ENCODE results near the gene BCL10. TPM values are rescaled to one million over a fixed set of nuclear protein-coding genes. Genes with fewer than 3 reads are reported as not detected.

Gene BCL10
- total and polyA plus RNA-seq, 2 of the 8 experiments (the other 6 are each of a cell fraction or from before 2014, with no cell fraction given), result 7.4 to 29.6 TPM

DNA sequence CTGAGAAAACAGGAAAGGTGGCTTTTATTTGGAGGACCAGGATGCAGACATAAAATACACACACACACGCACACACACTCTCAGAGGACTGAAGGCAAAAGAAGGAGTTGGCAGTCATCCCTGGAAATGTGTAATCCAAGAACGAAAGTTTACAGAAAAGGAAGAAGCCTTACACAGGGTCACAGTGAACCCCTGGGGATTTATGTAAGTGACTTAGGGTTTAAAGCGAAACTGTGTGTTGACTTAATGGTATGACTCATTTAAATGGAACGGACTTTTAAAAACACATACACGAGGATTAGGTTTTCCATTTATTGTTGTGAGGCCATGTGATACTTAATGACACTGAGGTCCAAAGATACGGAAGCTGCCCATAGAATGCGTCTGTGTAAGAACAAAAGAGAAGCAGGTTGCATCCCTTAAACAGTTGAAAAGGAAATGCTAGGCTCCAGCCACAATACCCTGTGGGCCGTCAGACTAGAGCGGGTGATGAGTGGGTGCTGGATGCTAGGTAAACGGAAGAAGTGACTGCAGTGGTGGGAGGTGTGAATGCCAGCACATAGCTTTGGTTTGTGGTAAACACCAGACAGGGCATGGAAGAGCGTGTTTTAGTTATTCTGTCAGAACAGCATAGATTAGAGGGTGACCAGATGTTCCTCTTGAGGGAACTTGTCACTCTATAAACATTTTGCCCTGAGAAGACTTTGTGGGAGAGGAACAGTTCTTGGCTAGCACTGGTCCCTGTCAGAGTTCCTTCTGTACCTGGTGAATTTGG is 21.6 kb upstream of the BCL10 start:
- WGBS, 2 experiments (ENCODE audit: extremely low coverage in 1 of 2, insufficient coverage in 1 of 2, insufficient read length in 1 of 2, insufficient replicate concordance in 2 of 2, low coverage in 1 of 2, low lambda C conversion rate in 2 of 2, missing lambda C conversion rate in 1 of 2), result 85% methylated on average over 11 of the region's 11 CpGs; no CpG with 5 or more reads in 1 of the 2 experiments
- Histone ChIP-seq H2AFZ (ENCODE audit: low read length) (no peak overlapping the region), H2BK12ac (ENCODE audit: low read depth, low read length) (no peak overlapping the region), H2BK15ac (ENCODE audit: low read length) (no peak overlapping the region), H3K9ac (replicated peaks in 1 of 4; ENCODE audit: extremely low read depth in 1 of 4, low read depth in 3 of 4, low read length in 3 of 4) (no peak overlapping the region), H2BK120ac (replicated peaks; ENCODE audit: low read depth, low read length) (no peak overlapping the region), H2BK5ac (ENCODE audit: low read depth, low read length) (no peak overlapping the region), H3K14ac (ENCODE audit: insufficient read length) (no peak overlapping the region), H3K4me3 (ENCODE audit: extremely low read depth in 1 of 4, insufficient read depth in 2 of 4, low read depth in 3 of 4, low read length in 4 of 4) (no peak overlapping the region), H4K91ac (replicated peaks; ENCODE audit: insufficient read length, low read length) (no peak overlapping the region), H3K79me2 (ENCODE audit: control insufficient read depth in 1 of 2, insufficient read depth in 2 of 2, low read length in 2 of 2) (no peaks in the 10 kb centered on the region), H3K36me3 (ENCODE audit: control insufficient read depth in 2 of 4, insufficient read depth in 4 of 4, low read length in 3 of 4) (no peaks in the 10 kb centered on the region), H4K5ac (ENCODE audit: insufficient read length, low read depth, low read length) (no peak overlapping the region), H3K23me2 (ENCODE audit: low read depth, low read length) (no peaks in the 10 kb centered on the region), H3K56ac (replicated peaks; ENCODE audit: insufficient read length, low read depth, low read length) (no peak overlapping the region), H3K27ac (ENCODE audit: low read depth, low read length) (no peak overlapping the region), H2AK5ac (ENCODE audit: low read depth, low read length) (no peak overlapping the region), H2BK20ac (ENCODE audit: low read length) (no peak overlapping the region), H3K9me3 (ENCODE audit: insufficient read depth in 2 of 2, low read depth in 1 of 2, low read length in 1 of 2) (no peaks in the 10 kb centered on the region), H3K4me2 (ENCODE audit: insufficient read depth in 1 of 2, low read depth in 2 of 2, low read length in 2 of 2) (no peak overlapping the region), H3K79me1 (ENCODE audit: low read depth, low read length) (no peaks in the 10 kb centered on the region), H4K20me1 (replicated peaks in 1 of 2; ENCODE audit: control insufficient read depth in 1 of 2, insufficient read depth in 2 of 2, low read length in 2 of 2) (no peaks in the 10 kb centered on the region), H3K27me3 (replicated peaks in 1 of 4; ENCODE audit: control insufficient read depth in 3 of 4, extremely low read depth in 1 of 4, insufficient read depth in 3 of 4, low read length in 3 of 4) (no peaks in the 10 kb centered on the region), H4K8ac (ENCODE audit: extremely low read depth, insufficient read depth, low read length) (no peak overlapping the region; the same call in 1 of the 2 replicates), H3K4me1 (replicated peaks in 1 of 4; ENCODE audit: control insufficient read depth in 3 of 4, insufficient read depth in 4 of 4, low read length in 3 of 4) (peaks cover 0 to 2% (median 0%) of the 10 kb centered on the region in 4 experiments; a peak in 1 of 7 replicates), H3K18ac (ENCODE audit: extremely low read depth, low read length) (no peak overlapping the region), H3K23ac (ENCODE audit: insufficient read length) (no peak overlapping the region), H3K4ac (replicated peaks; ENCODE audit: insufficient read length, low read depth, low read length) (no peak overlapping the region)
- FAIRE-seq, result no peak
- ChIA-PET POLR2A (ENCODE audit: partially characterized antibody) (no interaction called here), CTCF (ENCODE audit: partially characterized antibody) (interaction anchor here (0.7 to 5.8 kb wide), 5 partner anchors 10 to 394 kb away, joined by 3 to 25 read pairs (median 5); no protein-coding TSS in a partner anchor)
- DNase-seq (ENCODE audit: low read depth in 1 of 2, low spot score in 2 of 2), result no peak
- no peak for TF ChIP-seq SIX5 (IDR thresholded peaks at IDR 0.05; ENCODE audit: low read depth, low read length)
- TF ChIP-seq KDM1A (IDR thresholded peaks at IDR 0.05; ENCODE audit: borderline replicate concordance, low read length), result no peak
- no peak for TF ChIP-seq RAD21 (IDR thresholded peaks at IDR 0.05 in 1 of 2, conservative IDR thresholded peaks at IDR 0.05 in 1 of 2; ENCODE audit: low read depth in 2 of 2, low read length in 2 of 2)
- TF ChIP-seq FOSL1 (IDR thresholded peaks at IDR 0.05; ENCODE audit: insufficient read depth, low read depth, low read length), result no peak
- TF ChIP-seq PHF8 (conservative IDR thresholded peaks at IDR 0.05; ENCODE audit: low read depth, low read length), result no peak
- no peak for TF ChIP-seq SIRT6 (IDR thresholded peaks at IDR 0.05; ENCODE audit: low read length)
- no peak for TF ChIP-seq CREB1 (IDR thresholded peaks at IDR 0.05)
- no peak for TF ChIP-seq RXRA (IDR thresholded peaks at IDR 0.05; ENCODE audit: insufficient read depth, low read depth, low read length)
- no peak for TF ChIP-seq NRF1 (IDR thresholded peaks at IDR 0.05; ENCODE audit: low read depth, low read length)
- TF ChIP-seq NANOG (IDR thresholded peaks at IDR 0.05; ENCODE audit: insufficient read depth, low read depth, low read length, poor library complexity, severe bottlenecking), result no peak
- TF ChIP-seq GABPA (IDR thresholded peaks at IDR 0.05; ENCODE audit: borderline replicate concordance, insufficient read depth, low read length), result no peak
- no peak for TF ChIP-seq SRF (IDR thresholded peaks at IDR 0.05; ENCODE audit: low read depth, low read length)

Measured in H1 (cell line).